ENCODE measurements around the gene GARIN3. TPM values are rescaled to one million over a fixed set of nuclear protein-coding genes. Genes with fewer than 3 reads are reported as not detected.
A peak's percentile ranks its signal among the peaks of the same experiment; 100 is the strongest.

GARIN3 gene
- total and polyA plus RNA-seq, 12 donors: not detected

DNA sequence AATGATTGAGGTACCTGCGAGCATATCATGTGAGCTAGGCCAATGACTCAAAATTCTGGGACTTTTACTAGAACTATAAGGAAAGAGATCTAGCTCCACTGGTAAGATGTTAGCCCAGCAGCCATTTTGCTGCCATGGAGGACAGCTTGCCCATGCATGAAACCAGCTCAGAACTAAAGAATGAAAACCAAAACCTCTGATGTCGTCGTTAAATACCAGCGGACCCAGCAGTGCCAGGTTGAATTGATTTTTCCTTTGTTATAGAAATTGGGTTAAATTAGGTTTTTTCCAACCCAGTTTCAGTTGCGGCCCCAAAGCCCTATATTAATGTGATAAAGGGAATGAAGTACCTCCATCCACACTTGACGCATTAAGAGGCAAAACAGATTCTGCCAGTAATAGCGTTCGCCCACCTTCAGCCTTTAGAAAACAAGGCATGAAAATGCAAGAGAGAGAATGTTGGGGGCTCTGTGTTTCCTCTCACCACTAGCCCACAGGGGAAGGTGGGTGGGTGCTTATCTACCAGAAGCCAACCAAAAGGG is 9.1 kb upstream of the GARIN3 start:
- no peaks in the 10 kb centered on the region for H3K36me3 ChIP-seq
- intact Hi-C loops (cut with DNase I): no loop called here
- DNase-seq: no peak
- TF ChIP-seq CTCF (IDR thresholded peaks at IDR 0.05): no peak
- no peak overlapping the region for H3K4me3 ChIP-seq
- no peaks in the 10 kb centered on the region for H3K4me1 ChIP-seq
- no peak overlapping the region for H3K27ac ChIP-seq
- no peak for ATAC-seq
- no peaks in the 10 kb centered on the region for H3K9me3 ChIP-seq
- peaks cover 0 to 29% (median 3%) of the 10 kb centered on the region in 7 donors for H3K27me3 ChIP-seq
- WGBS, 2 donors: 92 to 96% methylated on average over 8 of the region's 8 CpGs

DNA sequence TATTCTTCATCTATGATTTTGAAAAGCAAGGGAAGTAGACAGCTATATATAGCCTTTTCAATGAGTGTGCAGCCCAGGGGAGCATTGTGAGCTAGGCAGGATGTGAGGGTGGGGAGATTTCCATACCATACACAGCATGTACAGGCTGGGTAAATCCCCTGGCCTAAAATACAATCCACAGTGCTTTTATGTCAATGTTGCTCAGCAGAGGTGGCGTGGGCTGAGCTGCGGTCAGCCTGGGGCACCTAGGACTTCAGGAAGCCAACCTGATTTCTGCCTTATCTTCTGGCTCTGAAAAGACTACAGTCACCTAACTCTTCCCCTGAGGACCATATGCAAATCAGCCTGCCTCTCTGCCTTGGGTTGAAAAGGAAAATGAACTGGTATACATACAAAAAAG is 6.3 kb upstream of the GARIN3 start:
- intact Hi-C loops (cut with DNase I): no loop called here
- no peak for TF ChIP-seq CTCF (IDR thresholded peaks at IDR 0.05)
- no peak overlapping the region for H3K4me3 ChIP-seq

DNA sequence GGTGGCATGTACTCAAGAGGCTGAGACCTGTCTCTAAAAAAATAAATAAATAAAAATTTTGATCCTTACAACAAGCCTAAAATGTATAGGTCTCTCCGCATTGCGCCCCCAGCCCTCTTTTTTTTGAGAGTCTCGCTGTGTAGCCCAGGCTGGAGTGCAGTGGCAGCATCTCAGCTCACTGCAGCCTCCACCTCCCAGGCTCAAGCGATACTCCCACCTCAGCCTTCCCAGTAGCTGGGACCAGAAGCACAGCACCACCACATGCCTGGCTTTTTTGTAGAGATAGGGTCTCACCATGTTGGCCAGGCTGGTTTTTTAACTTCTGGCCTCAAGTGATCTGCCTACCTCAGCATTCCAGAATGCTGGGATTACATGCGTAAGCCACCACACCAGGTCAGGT is 2.2 kb upstream of the GARIN3 start:
- intact Hi-C loops (cut with DNase I): loop anchor here in 1 of 10 donors (10.0 kb wide), 1 partner anchor 77 kb away; no protein-coding TSS in a partner anchor
- Histone ChIP-seq H3K27me3 (peaks cover 0 to 21% (median 7%) of the 10 kb centered on the region in 7 donors), H3K4me3 (no peak overlapping the region), H3K9me3 (no peaks in the 10 kb centered on the region), H3K4me1 (no peaks in the 10 kb centered on the region), H3K36me3 (no peaks in the 10 kb centered on the region), H3K27ac (no peak overlapping the region)
- TF ChIP-seq CTCF (IDR thresholded peaks at IDR 0.05): no peak
- ATAC-seq (no peak), DNase-seq (no peak)
- WGBS, 2 donors: 96 to 97% methylated on average over 5 of the region's 5 CpGs

More for the DNA sequence above, 6.3 kb upstream of the GARIN3 start:
- Histone ChIP-seq H3K36me3 (no peaks in the 10 kb centered on the region), H3K9me3 (no peaks in the 10 kb centered on the region), H3K4me1 (no peaks in the 10 kb centered on the region), H3K27me3 (peaks cover 0 to 15% (median 4%) of the 10 kb centered on the region in 7 donors), H3K27ac (peak overlapping the region in 1 of 10 donors; percentile 12)
- ATAC-seq (no peak), DNase-seq (no peak)
- 47 to 52% methylated on average over 2 of the region's 2 CpGs for WGBS, 2 donors

GRCh38 chr5:157167214-157167621 is 1.2 kb upstream of the GARIN3 start:
- no peak for ATAC-seq
- H3K36me3 ChIP-seq: no peaks in the 10 kb centered on the region
- 59 to 60% methylated on average over 4 of the region's 4 CpGs for WGBS, 2 donors
- DNase-seq: no peak
- H3K4me3 ChIP-seq: no peak overlapping the region
- H3K27ac ChIP-seq: no peak overlapping the region
- peaks cover 0 to 23% (median 12%) of the 10 kb centered on the region in 7 donors for H3K27me3 ChIP-seq
- intact Hi-C loops (cut with DNase I): loop anchor here in 1 of 10 donors (10.0 kb wide), 1 partner anchor 78 kb away; no protein-coding TSS in a partner anchor
- no peaks in the 10 kb centered on the region for H3K9me3 ChIP-seq
- no peak for TF ChIP-seq CTCF (IDR thresholded peaks at IDR 0.05)
- no peaks in the 10 kb centered on the region for H3K4me1 ChIP-seq
